Body of pancreas (tissue), 4 donors: ENCODE measurements around the gene SSNA1.

Experiments
- POLR2A ChIP-seq, 3 donors: fragments of 450-650 bp; IDR thresholded peaks; one replicate each; pipeline ENCODE4 v1.6.1; 2016; ENCODE audit warnings: antibody characterized with exemption in 3 of 3, mild to moderate bottlenecking in 2 of 3
- TF ChIP-seq, protein P1 (sequence below), 7 experiments: fragments of 450-650 bp in 4 of 7; fragments of 200-600 bp in 3 of 7; sonication (generic) in 3 of 7; IDR thresholded peaks; one replicate each; pipeline ENCODE4 v1.5.1; 2016 to 2019; ENCODE audit warnings: antibody characterized with exemption in 7 of 7

DNA sequence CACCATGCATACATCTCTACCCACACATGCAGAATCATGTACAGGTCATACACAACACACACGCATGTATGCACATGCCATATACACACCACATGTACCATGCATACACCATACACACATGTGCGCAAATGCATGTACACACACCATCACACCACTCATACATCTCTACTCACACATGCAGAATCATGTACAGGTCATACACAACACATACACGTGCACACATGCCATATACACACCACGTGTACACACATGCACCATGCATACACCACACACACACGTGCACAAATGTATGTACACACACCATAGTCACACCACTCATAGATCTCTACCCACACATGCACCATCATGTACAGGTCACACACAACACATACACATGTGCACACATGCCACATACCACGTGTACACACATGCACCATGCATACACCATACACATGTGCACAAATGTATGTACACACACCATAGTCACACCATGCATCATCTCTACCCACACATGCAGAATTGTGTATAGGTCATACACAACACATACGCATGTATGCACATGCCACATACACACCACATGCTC lies 35.6 kb upstream of the SSNA1 start:
- TF ChIP-seq, protein P1, sequence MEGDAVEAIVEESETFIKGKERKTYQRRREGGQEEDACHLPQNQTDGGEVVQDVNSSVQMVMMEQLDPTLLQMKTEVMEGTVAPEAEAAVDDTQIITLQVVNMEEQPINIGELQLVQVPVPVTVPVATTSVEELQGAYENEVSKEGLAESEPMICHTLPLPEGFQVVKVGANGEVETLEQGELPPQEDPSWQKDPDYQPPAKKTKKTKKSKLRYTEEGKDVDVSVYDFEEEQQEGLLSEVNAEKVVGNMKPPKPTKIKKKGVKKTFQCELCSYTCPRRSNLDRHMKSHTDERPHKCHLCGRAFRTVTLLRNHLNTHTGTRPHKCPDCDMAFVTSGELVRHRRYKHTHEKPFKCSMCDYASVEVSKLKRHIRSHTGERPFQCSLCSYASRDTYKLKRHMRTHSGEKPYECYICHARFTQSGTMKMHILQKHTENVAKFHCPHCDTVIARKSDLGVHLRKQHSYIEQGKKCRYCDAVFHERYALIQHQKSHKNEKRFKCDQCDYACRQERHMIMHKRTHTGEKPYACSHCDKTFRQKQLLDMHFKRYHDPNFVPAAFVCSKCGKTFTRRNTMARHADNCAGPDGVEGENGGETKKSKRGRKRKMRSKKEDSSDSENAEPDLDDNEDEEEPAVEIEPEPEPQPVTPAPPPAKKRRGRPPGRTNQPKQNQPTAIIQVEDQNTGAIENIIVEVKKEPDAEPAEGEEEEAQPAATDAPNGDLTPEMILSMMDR (IDR thresholded peaks at IDR 0.05), result no peak
- no peak for TF ChIP-seq POLR2A (IDR thresholded peaks at IDR 0.05)
